GM19043 (cell line): Measurements from ENCODE around the gene ARHGEF7.

Experiments used
- ATAC-seq: cut with Tn5 transposase; IDR thresholded peaks from one replicate; pipeline ENCODE4 v1.9.1; 2021; ENCODE audit warnings: low read depth; ENCODE audit not compliant: unreplicated experiment

Gene ARHGEF7

DNA sequence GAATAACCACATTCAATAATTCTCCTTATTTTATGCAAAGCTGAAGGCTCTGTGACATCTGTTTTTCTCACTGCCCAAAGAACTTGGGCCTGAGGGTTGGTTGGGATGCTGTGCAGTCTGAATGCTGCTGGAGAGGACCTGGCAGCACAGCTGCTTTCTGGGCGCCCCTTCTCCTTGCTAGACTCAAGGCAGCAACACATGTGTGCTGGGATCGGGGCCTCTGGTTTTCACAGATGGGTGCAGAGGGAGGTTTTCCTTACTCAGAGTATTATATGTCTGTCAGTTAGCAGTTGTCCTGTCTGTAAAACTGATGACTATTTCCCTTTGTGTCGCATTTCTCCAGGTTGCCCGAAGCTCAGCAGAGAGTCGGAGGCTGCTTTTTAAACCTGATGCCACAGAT, 152.1 kb downstream of the ARHGEF7 start:
- no peak for ATAC-seq

- no peak for ATAC-seq
Observed at GRCh38 chr13:111267784-111268183, 152.7 kb downstream of the ARHGEF7 start.

GRCh38 chr13:111269508-111269907, 154.4 kb downstream of the ARHGEF7 start:
- no peak for ATAC-seq

GRCh38 chr13:111270126-111270525, 155.0 kb downstream of the ARHGEF7 start:
- no peak for ATAC-seq

DNA sequence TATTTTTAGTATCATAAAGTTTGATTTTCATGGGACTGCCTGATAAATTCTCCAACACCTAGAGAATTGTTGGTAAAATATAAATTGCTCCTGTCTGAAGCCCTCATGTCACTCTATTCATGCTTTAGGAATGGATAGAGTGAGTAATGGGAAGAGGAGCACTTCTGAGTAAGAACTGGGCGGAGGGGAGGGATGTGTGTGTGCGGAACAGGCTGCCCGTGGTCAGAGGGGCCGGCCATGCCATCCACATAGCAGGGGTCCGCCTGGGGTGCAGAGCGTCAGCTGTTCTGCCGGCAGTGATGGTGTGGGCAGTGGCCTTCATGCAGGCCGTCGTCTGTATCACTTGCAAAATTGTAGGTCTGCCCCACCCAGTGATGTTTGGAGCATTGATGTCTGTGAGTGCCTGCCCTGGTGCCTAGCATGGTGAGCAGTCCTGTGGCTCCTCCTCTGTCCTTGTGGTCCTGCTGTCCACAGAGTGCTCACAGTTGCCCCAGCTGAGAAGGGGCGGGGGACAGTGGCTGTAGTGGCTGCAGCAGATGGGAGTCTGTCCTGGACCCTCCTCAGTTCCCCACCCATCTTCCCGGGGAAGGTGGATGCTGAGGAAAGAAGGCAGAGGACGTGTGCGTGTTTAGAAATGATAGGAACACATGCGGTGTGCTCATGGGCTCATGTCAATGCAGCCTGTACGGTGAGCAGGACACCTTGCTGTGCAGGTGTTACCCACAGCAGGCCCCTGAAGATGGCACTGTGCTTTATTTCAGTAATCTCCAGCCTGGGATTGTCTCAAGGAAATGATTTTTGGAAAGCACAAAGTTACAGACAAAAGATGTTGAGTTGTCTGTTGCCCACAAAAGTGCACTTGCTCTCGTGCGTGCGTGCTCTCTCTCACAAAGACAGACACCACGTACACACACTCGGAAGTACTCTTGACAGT, 155.9 kb downstream of the ARHGEF7 start:
- ATAC-seq = no peak

- no peak for ATAC-seq
Observed at GRCh38 chr13:111272117-111272516, 157.0 kb downstream of the ARHGEF7 start.

- ATAC-seq = no peak
Observed at GRCh38 chr13:111275382-111275781, 160.3 kb downstream of the ARHGEF7 start.

GRCh38 chr13:111275995-111276618, 161.0 kb downstream of the ARHGEF7 start:
- no peak for ATAC-seq

DNA sequence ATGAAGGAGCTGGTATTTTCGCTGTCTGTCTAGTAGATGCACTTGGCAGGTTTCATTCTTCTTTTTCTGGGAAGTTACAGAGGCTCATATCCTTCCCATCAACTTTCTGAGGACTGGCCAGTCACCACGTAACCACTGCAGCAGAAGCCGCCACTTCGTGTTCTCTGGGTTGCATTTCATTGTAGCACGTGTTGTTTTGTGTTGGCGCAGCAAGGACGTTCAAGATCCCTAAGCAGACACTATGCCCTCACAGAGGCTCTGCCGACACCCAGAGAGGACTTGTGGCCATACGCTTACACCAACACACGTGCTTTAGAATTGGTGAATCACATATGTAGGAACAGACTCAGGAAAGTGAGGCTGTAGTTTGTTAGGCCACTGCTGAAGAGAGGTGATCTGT, 163.1 kb downstream of the ARHGEF7 start:
- ATAC-seq = no peak

GRCh38 chr13:111278743-111279652, 163.9 kb downstream of the ARHGEF7 start:
- no peak for ATAC-seq

- ATAC-seq = no peak
Observed at GRCh38 chr13:111280226-111280625, 165.1 kb downstream of the ARHGEF7 start.

GRCh38 chr13:111280681-111281585, 165.8 kb downstream of the ARHGEF7 start:
- ATAC-seq = no peak

DNA sequence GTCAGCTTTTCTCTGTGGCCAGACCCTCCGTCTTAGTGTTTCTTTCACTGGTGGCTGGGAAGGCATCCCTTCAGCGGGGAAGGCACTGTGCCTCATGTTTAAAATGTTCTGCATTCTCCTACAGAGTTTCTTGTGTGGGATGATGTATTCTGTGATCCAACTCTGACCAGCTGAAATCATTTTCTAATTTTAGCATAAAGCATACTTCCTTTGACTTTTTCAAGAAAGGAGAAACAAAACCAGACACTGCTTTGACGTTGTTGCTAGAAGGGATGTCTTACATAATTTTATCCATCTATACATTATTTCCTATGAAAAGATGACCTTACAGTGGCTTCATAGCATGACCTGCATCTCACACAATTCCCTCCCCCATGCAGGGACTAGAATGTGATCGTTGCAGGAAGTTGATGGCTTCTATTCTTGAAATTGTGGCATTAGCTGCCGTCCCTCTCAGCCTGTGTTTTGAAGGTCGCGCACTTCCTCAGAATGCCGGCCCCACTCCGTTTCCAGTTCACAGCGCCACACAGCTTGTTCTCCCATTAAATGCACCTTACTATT, 166.7 kb downstream of the ARHGEF7 start:
- ATAC-seq = no peak

DNA sequence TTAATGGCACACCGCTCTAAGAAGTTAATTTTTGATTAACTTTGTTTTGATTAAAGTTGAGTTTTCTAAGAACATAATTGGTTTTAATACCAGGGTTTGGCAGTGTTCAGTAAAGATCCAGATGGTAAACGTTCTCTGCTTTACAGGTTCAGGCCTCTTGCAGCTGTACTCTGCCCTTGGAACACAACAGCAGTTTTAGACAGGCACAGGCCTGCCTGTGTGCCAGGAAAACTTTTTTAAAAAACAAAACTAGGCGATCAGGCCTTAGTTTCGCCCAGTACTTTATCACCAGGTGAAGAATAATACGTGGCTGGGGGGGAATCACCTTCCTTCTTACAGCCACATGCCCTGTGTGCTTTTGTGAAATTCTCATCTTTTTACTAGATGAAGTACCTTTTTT, 167.3 kb downstream of the ARHGEF7 start:
- ATAC-seq = no peak

GRCh38 chr13:111282997-111283396, 167.9 kb downstream of the ARHGEF7 start:
- no peak for ATAC-seq

- ATAC-seq = no peak
Observed at GRCh38 chr13:111283457-111283856, 168.3 kb downstream of the ARHGEF7 start.

- no peak for ATAC-seq
Observed at GRCh38 chr13:111283991-111284390, 168.9 kb downstream of the ARHGEF7 start.

DNA sequence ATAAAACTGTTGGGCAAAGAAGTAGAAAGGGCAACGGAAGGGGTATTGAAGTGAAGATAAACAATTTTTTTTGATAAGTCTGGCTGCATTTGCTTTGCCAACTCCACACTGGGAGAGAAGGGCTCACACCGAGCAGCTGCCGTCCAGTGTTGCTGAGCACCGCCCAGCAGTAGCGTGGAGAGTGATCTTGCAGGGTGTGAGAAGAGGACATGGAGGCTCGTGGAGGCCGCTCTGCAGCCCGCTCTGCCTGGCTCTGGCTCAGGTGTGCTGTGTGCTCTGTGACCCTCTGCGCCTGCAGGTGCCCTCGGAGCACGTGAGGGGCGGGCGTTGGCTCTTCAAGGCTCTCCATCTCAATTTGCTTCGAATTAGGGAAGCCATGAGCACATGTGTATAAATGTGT, 169.5 kb downstream of the ARHGEF7 start:
- ATAC-seq = no peak

DNA sequence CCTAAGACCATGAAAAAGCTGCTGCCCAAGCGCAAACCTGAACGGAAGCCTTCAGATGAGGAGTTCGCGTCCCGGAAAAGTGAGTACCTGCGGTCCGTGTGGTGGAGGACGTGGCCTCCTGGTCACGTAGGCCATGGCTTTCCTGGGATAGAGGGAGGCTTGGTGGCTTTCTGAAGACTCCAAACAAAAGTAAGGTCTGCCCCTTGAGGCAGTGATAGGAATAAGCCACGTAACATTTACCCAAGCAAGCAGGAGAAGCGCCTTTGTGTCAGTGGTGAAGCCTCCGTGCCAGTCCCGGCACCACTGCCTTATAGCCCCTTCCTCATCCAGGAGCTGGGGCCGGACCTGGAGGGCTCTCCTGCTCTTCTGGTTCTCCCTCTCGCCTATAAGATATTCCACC, 171.1 kb downstream of the ARHGEF7 start:
- ATAC-seq = no peak

DNA sequence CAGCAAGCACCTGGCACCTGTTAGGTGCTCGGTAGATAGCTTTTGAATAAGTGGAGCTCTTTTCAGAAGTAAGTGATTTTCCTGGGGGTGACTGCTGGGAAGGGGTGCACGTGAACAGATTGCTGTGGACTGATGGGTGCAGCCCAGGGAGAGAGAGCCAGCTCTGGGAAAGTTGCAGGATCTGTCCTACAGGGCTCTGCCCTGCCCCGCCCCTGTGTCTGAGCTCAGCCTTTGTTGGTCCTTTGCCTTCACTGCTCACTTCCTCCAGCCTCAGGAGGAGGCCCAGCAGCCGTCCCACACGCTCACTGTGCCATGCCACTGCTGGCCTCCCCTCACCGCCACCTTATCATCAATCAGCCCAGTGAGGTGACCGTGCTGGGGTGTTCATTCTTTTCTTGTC, 171.6 kb downstream of the ARHGEF7 start:
- ATAC-seq = no peak
